Stimulated activated CD8-positive, alpha-beta memory T cell treated with anti-CD3 and anti-CD28 coated beads, Interleukin-7, amount 100 ng/mL, for 1 hour (primary cell): ENCODE measurements around the gene IL17RB.

Experiments
- DNase-seq, 2 donors: peaks; one replicate each; pipeline ENCODE4 v3.0.0-alpha.2; 2020; ENCODE audit warnings: low read depth in 2 of 2

The IL17RB gene, protein sequence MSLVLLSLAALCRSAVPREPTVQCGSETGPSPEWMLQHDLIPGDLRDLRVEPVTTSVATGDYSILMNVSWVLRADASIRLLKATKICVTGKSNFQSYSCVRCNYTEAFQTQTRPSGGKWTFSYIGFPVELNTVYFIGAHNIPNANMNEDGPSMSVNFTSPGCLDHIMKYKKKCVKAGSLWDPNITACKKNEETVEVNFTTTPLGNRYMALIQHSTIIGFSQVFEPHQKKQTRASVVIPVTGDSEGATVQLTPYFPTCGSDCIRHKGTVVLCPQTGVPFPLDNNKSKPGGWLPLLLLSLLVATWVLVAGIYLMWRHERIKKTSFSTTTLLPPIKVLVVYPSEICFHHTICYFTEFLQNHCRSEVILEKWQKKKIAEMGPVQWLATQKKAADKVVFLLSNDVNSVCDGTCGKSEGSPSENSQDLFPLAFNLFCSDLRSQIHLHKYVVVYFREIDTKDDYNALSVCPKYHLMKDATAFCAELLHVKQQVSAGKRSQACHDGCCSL

GRCh38 chr3:53846134-53846850 lies at the start of gene IL17RB, which contains the start of gene CHDH:
TSS of gene IL17RB (plus strand) at chr3:53846568. CDS start at chr3:53846589, 21 bp downstream.
TSS of gene CHDH (minus strand) at chr3:53846419. CDS start at chr3:53824008, 22,411 bp downstream.
- DNase-seq = no peak

- no peak for DNase-seq
Observed at GRCh38 chr3:53798144-53798543, 48.2 kb upstream of the IL17RB start.

DNA sequence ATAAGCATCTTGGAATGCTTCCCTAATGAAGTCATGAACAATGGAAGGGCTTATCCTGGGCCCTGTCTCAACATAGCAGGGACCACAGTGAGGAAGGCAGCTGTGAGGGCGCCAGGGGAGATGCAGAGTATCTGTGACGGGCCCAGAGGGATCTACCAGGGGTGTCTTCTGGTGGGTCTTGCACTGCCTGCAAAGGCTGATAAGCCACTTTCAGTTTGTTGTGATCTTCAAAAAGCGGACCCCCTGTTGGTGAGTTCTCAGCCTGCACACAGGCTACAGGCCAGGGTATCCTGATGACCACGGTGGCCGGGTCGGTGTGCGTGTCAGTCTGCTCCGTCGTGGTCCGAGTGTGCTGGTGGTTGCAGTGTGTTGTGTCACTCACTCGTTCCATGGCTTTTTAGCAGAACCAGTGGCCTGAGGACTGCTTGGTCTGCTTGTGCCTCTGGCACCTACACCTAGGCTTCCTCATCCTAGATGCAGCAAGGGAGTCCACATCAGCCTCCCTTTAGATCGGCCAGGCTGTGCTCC lies 47.0 kb upstream of the IL17RB start:
- no peak for DNase-seq

GRCh38 chr3:53800041-53800906 lies 46.1 kb upstream of the IL17RB start:
- DNase-seq = no peak

- DNase-seq = no peak
Observed at GRCh38 chr3:53801319-53801718, 45.0 kb upstream of the IL17RB start.

- no peak for DNase-seq
Observed at GRCh38 chr3:53802256-53802880, 44.0 kb upstream of the IL17RB start.

GRCh38 chr3:53803124-53803815 lies 43.1 kb upstream of the IL17RB start:
- no peak for DNase-seq

- no peak for DNase-seq
Observed at GRCh38 chr3:53803816-53804695, 42.3 kb upstream of the IL17RB start.

GRCh38 chr3:53804697-53805462 lies 41.5 kb upstream of the IL17RB start:
- no peak for DNase-seq

- no peak for DNase-seq
Observed at GRCh38 chr3:53805463-53806159, 40.8 kb upstream of the IL17RB start.

GRCh38 chr3:53806182-53807116 lies 39.9 kb upstream of the IL17RB start:
- no peak for DNase-seq

GRCh38 chr3:53807117-53807810 lies 39.1 kb upstream of the IL17RB start:
- DNase-seq = no peak

DNA sequence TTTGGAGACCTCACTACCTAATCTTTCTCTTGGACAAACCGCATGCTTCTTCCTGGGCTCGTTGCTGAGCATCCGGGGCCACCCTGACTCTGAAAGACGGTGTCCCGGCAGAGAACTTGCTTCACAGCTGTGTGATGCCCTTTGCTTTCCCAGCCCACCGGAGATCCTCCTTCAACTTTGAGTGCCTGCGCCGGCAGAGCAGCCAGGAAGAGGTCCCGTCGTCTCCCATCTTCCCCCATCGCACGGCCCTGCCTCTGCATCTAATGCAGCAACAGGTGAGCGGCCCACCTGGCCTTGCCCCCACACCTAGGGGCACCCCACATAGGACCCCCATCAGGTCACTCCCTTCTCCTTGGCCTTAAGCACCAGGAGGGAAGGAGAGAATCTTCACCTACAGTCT lies 37.9 kb upstream of the IL17RB start:
- no peak for DNase-seq

- no peak for DNase-seq
Observed at GRCh38 chr3:53809267-53809666, 37.1 kb upstream of the IL17RB start.

GRCh38 chr3:53809764-53810400 lies 36.5 kb upstream of the IL17RB start:
- DNase-seq = no peak
